Chondrocyte (in vitro differentiated cells): ENCODE results near the gene TMBIM6. TPM values are rescaled to one million over a fixed set of nuclear protein-coding genes. Genes with fewer than 3 reads are reported as not detected.

Experiments used
- DNase-seq: peaks from one replicate; pipeline ENCODE4 v3.0.0; 2021; ENCODE audit warnings: mixed read lengths, low spot score
- H3K27ac Mint-ChIP-seq: one replicate; pipeline ENCODE4 v1.8.0; 2021; ENCODE audit warnings: mild to moderate bottlenecking, moderate library complexity, mixed read lengths; ENCODE audit not compliant: unreplicated experiment
- H3K27me3 Mint-ChIP-seq: 2 replicates; pipeline ENCODE4 v1.8.0; 2021; ENCODE audit warnings: low read depth, mixed read lengths
- H3K36me3 Mint-ChIP-seq: 2 replicates; pipeline ENCODE4 v1.8.0; 2021; ENCODE audit warnings: low read depth, mixed read lengths
- H3K4me1 Mint-ChIP-seq: 2 replicates; pipeline ENCODE4 v1.8.0; 2021; ENCODE audit warnings: low read depth, mild to moderate bottlenecking, mixed read lengths
- H3K4me3 Mint-ChIP-seq: one replicate; pipeline ENCODE4 v1.8.0; 2021; ENCODE audit warnings: mild to moderate bottlenecking, moderate library complexity, mixed read lengths; ENCODE audit not compliant: unreplicated experiment
- H3K9me3 Mint-ChIP-seq: 2 replicates; pipeline ENCODE4 v1.8.0; 2021; ENCODE audit warnings: low read depth, mixed read lengths
- CTCF ChIP-seq: fragments of 200-600 bp; sonication (generic); IDR thresholded peaks from 2 replicates; pipeline ENCODE4 v1.5.0; 2021; ENCODE audit warnings: antibody characterized with exemption, mild to moderate bottlenecking, moderate library complexity
- total RNA-seq: library from RNA; stranded (reverse); gene quantifications from 3 replicates; pipeline ENCODE4 v1.2.1, GENCODE V29; 2021

Gene TMBIM6
- total RNA-seq, 1 donor from 2014 or later = 344 TPM

- Mint-ChIP-seq H3K4me1 (peaks cover 51% of the 10 kb centered on the region), H3K36me3 (peaks cover 7% of the 10 kb centered on the region), H3K27me3 (no peaks in the 10 kb centered on the region), H3K4me3 (peak overlapping the region; percentile 25), H3K27ac (peak overlapping the region; percentile 90), H3K9me3 (no peaks in the 10 kb centered on the region)
- peak; percentile 46 for DNase-seq
- TF ChIP-seq CTCF = no peak
These were observed 68.6 kb downstream of the TMBIM6 start for GRCh38 chr12:49809906-49810389.

GRCh38 chr12:49811136-49811535 lies 69.8 kb downstream of the TMBIM6 start:
- peak; percentile 25 for DNase-seq
- no peaks in the 10 kb centered on the region for H3K27me3 Mint-ChIP-seq
- H3K4me1 Mint-ChIP-seq = peaks cover 56% of the 10 kb centered on the region
- no peak for TF ChIP-seq CTCF
- H3K9me3 Mint-ChIP-seq = no peaks in the 10 kb centered on the region
- H3K27ac Mint-ChIP-seq = no peak overlapping the region
- peaks cover 7% of the 10 kb centered on the region for H3K36me3 Mint-ChIP-seq
- H3K4me3 Mint-ChIP-seq = no peak overlapping the region

GRCh38 chr12:49811961-49812401 lies 70.6 kb downstream of the TMBIM6 start:
- DNase-seq = no peak
- Mint-ChIP-seq H3K36me3 (peaks cover 11% of the 10 kb centered on the region), H3K27me3 (no peaks in the 10 kb centered on the region), H3K9me3 (no peaks in the 10 kb centered on the region), H3K4me1 (peaks cover 55% of the 10 kb centered on the region), H3K27ac (no peak overlapping the region), H3K4me3 (no peak overlapping the region)
- no peak for TF ChIP-seq CTCF

- H3K27me3 Mint-ChIP-seq = no peaks in the 10 kb centered on the region
- no peaks in the 10 kb centered on the region for H3K9me3 Mint-ChIP-seq
- H3K4me3 Mint-ChIP-seq = no peak overlapping the region
- H3K27ac Mint-ChIP-seq = no peak overlapping the region
- peaks cover 46% of the 10 kb centered on the region for H3K4me1 Mint-ChIP-seq
- H3K36me3 Mint-ChIP-seq = peaks cover 13% of the 10 kb centered on the region
- TF ChIP-seq CTCF = no peak
- no peak for DNase-seq
These were observed 71.8 kb downstream of the TMBIM6 start for GRCh38 chr12:49813131-49813530.

Other genes starting within 250 kb of the TMBIM6 start
- gene KCNH3, start 202.5 kb upstream of the TMBIM6 start, total RNA-seq = 0.10 to 0.27 TPM in 2 of 3 replicates, not detected in the other
- 44.9 to 55.9 TPM (median 47.2 TPM) in 3 replicates for gene MCRS1, start 173.4 kb upstream of the TMBIM6 start, total RNA-seq
- 0.27 to 0.51 TPM (median 0.46 TPM) in 3 replicates for gene FAM186B, start 135.9 kb upstream of the TMBIM6 start, total RNA-seq
- 12.5 to 23.9 TPM (median 15.1 TPM) in 3 replicates for gene PRPF40B, start 118.0 kb upstream of the TMBIM6 start, total RNA-seq
- gene FMNL3, start 34.2 kb upstream of the TMBIM6 start, total RNA-seq = 49.4 to 55.8 TPM (median 55.6 TPM) in 3 replicates
- gene NCKAP5L, start 86.9 kb downstream of the TMBIM6 start, total RNA-seq = 36.3 to 47.6 TPM (median 46.0 TPM) in 3 replicates
- gene BCDIN3D, start 101.5 kb downstream of the TMBIM6 start, total RNA-seq = 3.1 to 3.3 TPM (median 3.3 TPM) in 3 replicates
- gene FAIM2, start 162.3 kb downstream of the TMBIM6 start, total RNA-seq = 0.47 to 1.3 TPM (median 0.74 TPM) in 3 replicates
- not detected in 3 replicates for gene AQP2, start 209.2 kb downstream of the TMBIM6 start, total RNA-seq
- gene AQP5, start 220.3 kb downstream of the TMBIM6 start, total RNA-seq = 0.20 TPM in 1 of 3 replicates, not detected in the others
- gene AQP6, start 231.4 kb downstream of the TMBIM6 start, total RNA-seq = not detected in 3 replicates